Dendritic cell treated with granulocyte-macrophage colony-stimulating factor and Interleukin-4, amounts not matched to agents 40 ng/mL and 50 ng/mL, for 4 days (primary cell): ENCODE data around the gene KRTAP12-4.
"Not testable (repeated sequence)": the region's sequence is repeated elsewhere in the genome, so short reads cannot be mapped to it uniquely, and the experiment has no call there.

Experiments
- H3K27ac Mint-ChIP-seq: one replicate; pipeline ENCODE4 v1.8.0; 2022; ENCODE audit warnings: mild to moderate bottlenecking, mixed read lengths
- H3K27me3 Mint-ChIP-seq: one replicate; pipeline ENCODE4 v1.8.0; 2022; ENCODE audit warnings: mild to moderate bottlenecking, mixed read lengths
- H3K36me3 Mint-ChIP-seq: one replicate; pipeline ENCODE4 v1.8.0; 2022; ENCODE audit warnings: low read depth, mixed read lengths
- H3K4me1 Mint-ChIP-seq: one replicate; pipeline ENCODE4 v1.8.0; 2022; ENCODE audit warnings: low read depth, mixed read lengths
- H3K4me3 Mint-ChIP-seq: one replicate; pipeline ENCODE4 v1.8.0; 2022; ENCODE audit warnings: mild to moderate bottlenecking, moderate library complexity, mixed read lengths
- H3K9me3 Mint-ChIP-seq: one replicate; pipeline ENCODE4 v1.8.0; 2022; ENCODE audit warnings: mixed read lengths
- intact Hi-C: fragments of 100-400 bp; cut with micrococcal nuclease; formaldehyde crosslinking; loops from one replicate; pipeline ENCODE4 v1.15.0; 2022

The KRTAP12-4 gene

DNA sequence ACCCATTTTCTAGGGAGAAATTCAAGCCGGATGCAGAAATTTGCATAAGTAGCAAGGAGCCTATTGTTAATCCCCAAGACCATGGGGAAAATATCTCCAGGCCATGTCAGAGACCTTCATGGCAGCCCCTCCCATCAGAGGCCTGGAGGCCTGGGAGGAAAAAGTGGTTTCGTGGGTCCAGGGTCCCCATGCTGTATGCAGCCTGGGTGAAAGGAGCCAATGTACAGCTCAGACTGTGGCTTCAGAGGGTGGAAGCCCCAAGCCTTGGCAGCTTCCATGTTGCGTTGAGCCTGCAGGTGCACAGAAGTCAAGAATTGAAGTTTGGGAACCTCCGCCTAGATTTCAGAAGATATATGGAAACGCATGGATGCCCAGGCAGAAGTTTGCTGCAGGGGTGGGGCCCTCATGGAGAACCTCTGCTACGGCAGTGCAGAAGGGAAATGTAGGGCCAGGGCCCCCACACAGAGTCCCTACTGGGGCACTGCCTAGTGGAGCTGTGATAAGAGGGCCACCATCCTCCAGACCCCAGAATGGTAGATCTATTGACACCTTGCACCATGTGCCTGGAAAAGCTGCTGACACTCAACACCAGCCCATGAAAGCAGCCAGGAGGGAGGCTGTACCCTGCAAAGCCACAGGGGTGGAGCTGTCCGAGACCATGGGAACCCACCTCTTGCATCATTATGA is 44.2 kb downstream of the KRTAP12-4 start:
- H3K27me3 Mint-ChIP-seq, H3K27ac Mint-ChIP-seq, H3K36me3 Mint-ChIP-seq, H3K4me1 Mint-ChIP-seq, H3K4me3 Mint-ChIP-seq, intact Hi-C loops: not testable (repeated sequence)
- H3K9me3 Mint-ChIP-seq, result peaks cover 43% of the 10 kb centered on the region

DNA sequence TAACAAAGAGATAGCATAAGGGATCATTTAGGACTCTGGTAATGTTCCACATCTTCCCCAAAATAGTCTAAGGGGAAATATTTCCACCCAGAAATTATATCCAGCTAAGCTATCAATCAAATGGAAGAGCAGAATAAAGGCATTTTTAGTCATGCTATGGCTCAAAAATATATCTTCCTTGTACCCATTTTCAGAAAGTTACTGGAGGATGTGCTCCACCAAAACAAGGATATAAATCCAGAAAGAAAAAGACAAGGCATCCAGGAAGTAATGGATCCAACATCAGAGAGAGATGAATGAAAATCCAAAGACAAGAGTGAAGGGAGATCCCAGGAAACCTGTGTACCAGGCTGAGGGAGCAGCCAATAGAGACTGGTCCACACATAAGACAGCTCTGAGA is 45.3 kb downstream of the KRTAP12-4 start:
- peaks cover 48% of the 10 kb centered on the region for H3K9me3 Mint-ChIP-seq

DNA sequence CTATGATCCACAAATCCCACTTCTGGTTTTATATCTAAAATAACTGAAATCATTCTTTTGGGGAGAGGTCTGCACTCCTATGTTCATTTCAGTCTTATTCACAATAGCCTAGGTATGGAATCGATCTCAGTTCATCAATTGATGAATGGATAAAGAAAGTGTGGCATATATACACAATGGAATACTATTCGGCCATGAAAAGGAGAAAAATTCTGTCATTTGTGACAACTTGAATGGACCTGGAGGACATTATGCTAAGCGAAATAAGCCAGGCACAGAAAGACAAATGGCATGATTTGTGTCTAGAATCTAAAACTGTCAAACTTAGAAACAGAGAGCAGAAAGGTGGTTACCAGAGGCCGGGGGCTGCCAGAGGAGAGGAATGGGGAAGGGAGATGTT is 48.0 kb downstream of the KRTAP12-4 start:
- H3K4me3 Mint-ChIP-seq, result no peak overlapping the region
- H3K27me3 Mint-ChIP-seq, result peaks cover 4% of the 10 kb centered on the region
- H3K4me1 Mint-ChIP-seq, result no peaks in the 10 kb centered on the region
- intact Hi-C loops, result no loop called here
- H3K27ac Mint-ChIP-seq, result no peak overlapping the region
- H3K36me3 Mint-ChIP-seq, result no peaks in the 10 kb centered on the region
- peaks cover 46% of the 10 kb centered on the region for H3K9me3 Mint-ChIP-seq

More for the DNA sequence above, 45.3 kb downstream of the KRTAP12-4 start:
- intact Hi-C loops, result no loop called here
- peaks cover 4% of the 10 kb centered on the region for H3K27me3 Mint-ChIP-seq
- no peaks in the 10 kb centered on the region for H3K36me3 Mint-ChIP-seq
- no peak overlapping the region for H3K27ac Mint-ChIP-seq
- H3K4me1 Mint-ChIP-seq, result no peaks in the 10 kb centered on the region
- no peak overlapping the region for H3K4me3 Mint-ChIP-seq
